ENCODE results near the gene MECP2.

DNA sequence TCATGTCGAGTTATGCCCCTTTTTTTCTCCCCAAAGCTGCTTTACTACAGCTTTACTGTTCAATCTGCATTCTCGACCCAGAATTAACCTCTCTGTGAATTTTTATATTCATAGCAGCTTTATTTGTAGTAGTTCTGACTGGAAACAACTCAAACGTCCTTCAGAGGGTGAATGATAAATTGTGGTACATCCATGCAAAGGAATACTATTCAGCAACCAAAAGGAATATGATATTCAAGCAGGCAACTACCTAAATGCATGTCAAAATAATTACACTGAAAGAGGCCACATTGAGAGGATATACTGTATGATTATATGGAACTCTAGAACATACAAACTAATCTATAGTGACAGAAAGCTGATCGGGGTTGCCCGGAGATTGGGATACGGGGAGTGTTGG lies 20.0 kb upstream of the MECP2 start:
- TF ChIP-seq, protein P1, sequence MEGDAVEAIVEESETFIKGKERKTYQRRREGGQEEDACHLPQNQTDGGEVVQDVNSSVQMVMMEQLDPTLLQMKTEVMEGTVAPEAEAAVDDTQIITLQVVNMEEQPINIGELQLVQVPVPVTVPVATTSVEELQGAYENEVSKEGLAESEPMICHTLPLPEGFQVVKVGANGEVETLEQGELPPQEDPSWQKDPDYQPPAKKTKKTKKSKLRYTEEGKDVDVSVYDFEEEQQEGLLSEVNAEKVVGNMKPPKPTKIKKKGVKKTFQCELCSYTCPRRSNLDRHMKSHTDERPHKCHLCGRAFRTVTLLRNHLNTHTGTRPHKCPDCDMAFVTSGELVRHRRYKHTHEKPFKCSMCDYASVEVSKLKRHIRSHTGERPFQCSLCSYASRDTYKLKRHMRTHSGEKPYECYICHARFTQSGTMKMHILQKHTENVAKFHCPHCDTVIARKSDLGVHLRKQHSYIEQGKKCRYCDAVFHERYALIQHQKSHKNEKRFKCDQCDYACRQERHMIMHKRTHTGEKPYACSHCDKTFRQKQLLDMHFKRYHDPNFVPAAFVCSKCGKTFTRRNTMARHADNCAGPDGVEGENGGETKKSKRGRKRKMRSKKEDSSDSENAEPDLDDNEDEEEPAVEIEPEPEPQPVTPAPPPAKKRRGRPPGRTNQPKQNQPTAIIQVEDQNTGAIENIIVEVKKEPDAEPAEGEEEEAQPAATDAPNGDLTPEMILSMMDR (IDR thresholded peaks at IDR 0.05; ENCODE audit: insufficient read depth, low read length) = no peak
- no peak for TF ChIP-seq GABPA (IDR thresholded peaks at IDR 0.05; ENCODE audit: low read depth)
- TF ChIP-seq, protein P2, sequence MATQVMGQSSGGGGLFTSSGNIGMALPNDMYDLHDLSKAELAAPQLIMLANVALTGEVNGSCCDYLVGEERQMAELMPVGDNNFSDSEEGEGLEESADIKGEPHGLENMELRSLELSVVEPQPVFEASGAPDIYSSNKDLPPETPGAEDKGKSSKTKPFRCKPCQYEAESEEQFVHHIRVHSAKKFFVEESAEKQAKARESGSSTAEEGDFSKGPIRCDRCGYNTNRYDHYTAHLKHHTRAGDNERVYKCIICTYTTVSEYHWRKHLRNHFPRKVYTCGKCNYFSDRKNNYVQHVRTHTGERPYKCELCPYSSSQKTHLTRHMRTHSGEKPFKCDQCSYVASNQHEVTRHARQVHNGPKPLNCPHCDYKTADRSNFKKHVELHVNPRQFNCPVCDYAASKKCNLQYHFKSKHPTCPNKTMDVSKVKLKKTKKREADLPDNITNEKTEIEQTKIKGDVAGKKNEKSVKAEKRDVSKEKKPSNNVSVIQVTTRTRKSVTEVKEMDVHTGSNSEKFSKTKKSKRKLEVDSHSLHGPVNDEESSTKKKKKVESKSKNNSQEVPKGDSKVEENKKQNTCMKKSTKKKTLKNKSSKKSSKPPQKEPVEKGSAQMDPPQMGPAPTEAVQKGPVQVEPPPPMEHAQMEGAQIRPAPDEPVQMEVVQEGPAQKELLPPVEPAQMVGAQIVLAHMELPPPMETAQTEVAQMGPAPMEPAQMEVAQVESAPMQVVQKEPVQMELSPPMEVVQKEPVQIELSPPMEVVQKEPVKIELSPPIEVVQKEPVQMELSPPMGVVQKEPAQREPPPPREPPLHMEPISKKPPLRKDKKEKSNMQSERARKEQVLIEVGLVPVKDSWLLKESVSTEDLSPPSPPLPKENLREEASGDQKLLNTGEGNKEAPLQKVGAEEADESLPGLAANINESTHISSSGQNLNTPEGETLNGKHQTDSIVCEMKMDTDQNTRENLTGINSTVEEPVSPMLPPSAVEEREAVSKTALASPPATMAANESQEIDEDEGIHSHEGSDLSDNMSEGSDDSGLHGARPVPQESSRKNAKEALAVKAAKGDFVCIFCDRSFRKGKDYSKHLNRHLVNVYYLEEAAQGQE (IDR thresholded peaks at IDR 0.05; ENCODE audit: insufficient replicate concordance, low read depth) = no peak
